DND-41 (cell line): ENCODE data around the gene PPP2R2B.

Source experiments
- ATAC-seq: fragments of 200-7000 bp; cut with Tn5 transposase; 3 replicates; pipeline ENCODE4 v1.9.1; 2021; ENCODE audit warnings: low read depth; ENCODE audit not compliant: insufficient read depth
- DNase-seq: peaks from one replicate; pipeline ENCODE4 v3.0.0-alpha.2; 2020
- H2AFZ ChIP-seq: 2 replicates; pipeline ENCODE4 v1.6.0; 2012; ENCODE audit warnings: low read depth, low read length
- H3K27ac ChIP-seq: 2 replicates; pipeline ENCODE4 v1.5.1; 2012; ENCODE audit warnings: low read length, inconsistent platforms
- H3K27me3 ChIP-seq: fragments of 200-600 bp; sonication (generic); 2 replicates; pipeline ENCODE4 v1.6.0; 2012; ENCODE audit warnings: low read length, mild to moderate bottlenecking, inconsistent platforms; ENCODE audit not compliant: insufficient read depth, poor library complexity
- H3K36me3 ChIP-seq: 2 replicates; pipeline ENCODE4 v1.5.1; 2012; ENCODE audit warnings: low read length, inconsistent platforms; ENCODE audit not compliant: insufficient read depth
- H3K4me1 ChIP-seq: 2 replicates; pipeline ENCODE4 v1.5.1; 2012; ENCODE audit warnings: mild to moderate bottlenecking, low read length; ENCODE audit not compliant: insufficient read depth
- H3K4me2 ChIP-seq: 2 replicates; pipeline ENCODE4 v1.6.0; 2012; ENCODE audit warnings: mild to moderate bottlenecking, moderate library complexity, low read length, inconsistent platforms; ENCODE audit not compliant: insufficient read depth
- H3K4me3 ChIP-seq, 2 experiments: fragments of 200-600 bp in 1 of 2; shearing (Covaris generic) in 1 of 2; 2 replicates each; pipeline ENCODE4 v1.5.1; 2012 to 2016; ENCODE audit warnings: inconsistent platforms in 2 of 2, low read length in 2 of 2, mild to moderate bottlenecking in 2 of 2, low read depth in 1 of 2, moderate library complexity in 1 of 2
- H3K79me2 ChIP-seq: 2 replicates; pipeline ENCODE4 v1.6.0; 2012; ENCODE audit warnings: low read length, inconsistent platforms; ENCODE audit not compliant: insufficient read depth
- H3K9ac ChIP-seq: 2 replicates; pipeline ENCODE4 v1.6.0; 2012; ENCODE audit warnings: low read depth, mild to moderate bottlenecking, inconsistent platforms, low read length, moderate library complexity
- H3K9me3 ChIP-seq: 2 replicates; pipeline ENCODE4 v1.5.1; 2012; ENCODE audit warnings: low read length, moderate library complexity, mild to moderate bottlenecking, inconsistent platforms; ENCODE audit not compliant: insufficient read depth, severe bottlenecking
- H4K20me1 ChIP-seq: 2 replicates; pipeline ENCODE4 v1.6.0; 2012; ENCODE audit warnings: low read length; ENCODE audit not compliant: insufficient read depth
- EZH2 ChIP-seq: IDR thresholded peaks from 3 replicates; pipeline ENCODE4 v1.6.1; 2012; ENCODE audit warnings: borderline replicate concordance, low read depth, mild to moderate bottlenecking, moderate library complexity, low read length, inconsistent platforms; ENCODE audit not compliant: severe bottlenecking
- TF ChIP-seq, protein P1 (sequence below): IDR thresholded peaks from 2 replicates; pipeline ENCODE4 v1.5.1; 2012; ENCODE audit warnings: borderline replicate concordance, low read length, moderate library complexity, mild to moderate bottlenecking; ENCODE audit not compliant: poor library complexity, severe bottlenecking; ENCODE audit errors: extremely low read depth

The PPP2R2B gene

DNA sequence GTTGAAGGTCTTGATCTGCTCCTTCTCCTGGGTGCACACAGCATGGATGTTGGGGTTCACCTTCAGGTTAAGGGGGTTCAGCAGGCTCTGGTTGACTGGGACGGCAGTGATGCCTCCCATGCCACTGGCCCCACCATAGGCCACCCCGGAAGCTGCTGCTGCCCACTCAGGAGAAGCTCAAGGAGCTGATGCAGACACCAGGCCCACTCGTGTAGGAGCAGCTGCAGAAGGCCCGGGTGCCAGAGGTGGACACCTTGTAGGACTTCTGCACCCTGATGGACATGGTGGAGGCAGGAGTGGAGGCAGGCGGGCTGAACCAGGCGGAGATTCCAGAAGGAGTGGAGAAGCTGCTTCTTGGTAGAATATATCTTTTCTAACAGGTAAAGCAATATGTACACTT lies 171.2 kb downstream of the PPP2R2B start:
- no peak overlapping the region for H3K4me3 ChIP-seq
- H3K9ac ChIP-seq, result no peak overlapping the region
- H4K20me1 ChIP-seq, result no peaks in the 10 kb centered on the region
- no peaks in the 10 kb centered on the region for H3K79me2 ChIP-seq
- TF ChIP-seq, protein P1, sequence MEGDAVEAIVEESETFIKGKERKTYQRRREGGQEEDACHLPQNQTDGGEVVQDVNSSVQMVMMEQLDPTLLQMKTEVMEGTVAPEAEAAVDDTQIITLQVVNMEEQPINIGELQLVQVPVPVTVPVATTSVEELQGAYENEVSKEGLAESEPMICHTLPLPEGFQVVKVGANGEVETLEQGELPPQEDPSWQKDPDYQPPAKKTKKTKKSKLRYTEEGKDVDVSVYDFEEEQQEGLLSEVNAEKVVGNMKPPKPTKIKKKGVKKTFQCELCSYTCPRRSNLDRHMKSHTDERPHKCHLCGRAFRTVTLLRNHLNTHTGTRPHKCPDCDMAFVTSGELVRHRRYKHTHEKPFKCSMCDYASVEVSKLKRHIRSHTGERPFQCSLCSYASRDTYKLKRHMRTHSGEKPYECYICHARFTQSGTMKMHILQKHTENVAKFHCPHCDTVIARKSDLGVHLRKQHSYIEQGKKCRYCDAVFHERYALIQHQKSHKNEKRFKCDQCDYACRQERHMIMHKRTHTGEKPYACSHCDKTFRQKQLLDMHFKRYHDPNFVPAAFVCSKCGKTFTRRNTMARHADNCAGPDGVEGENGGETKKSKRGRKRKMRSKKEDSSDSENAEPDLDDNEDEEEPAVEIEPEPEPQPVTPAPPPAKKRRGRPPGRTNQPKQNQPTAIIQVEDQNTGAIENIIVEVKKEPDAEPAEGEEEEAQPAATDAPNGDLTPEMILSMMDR, result no peak
- TF ChIP-seq EZH2, result no peak
- ATAC-seq, result no peak
- H3K36me3 ChIP-seq, result no peaks in the 10 kb centered on the region
- DNase-seq, result no peak
- H3K9me3 ChIP-seq, result no peaks in the 10 kb centered on the region
- H2AFZ ChIP-seq, result no peak overlapping the region
- no peak overlapping the region for H3K4me2 ChIP-seq
- H3K27ac ChIP-seq, result no peak overlapping the region
- H3K4me1 ChIP-seq, result no peaks in the 10 kb centered on the region
- no peaks in the 10 kb centered on the region for H3K27me3 ChIP-seq

DNA sequence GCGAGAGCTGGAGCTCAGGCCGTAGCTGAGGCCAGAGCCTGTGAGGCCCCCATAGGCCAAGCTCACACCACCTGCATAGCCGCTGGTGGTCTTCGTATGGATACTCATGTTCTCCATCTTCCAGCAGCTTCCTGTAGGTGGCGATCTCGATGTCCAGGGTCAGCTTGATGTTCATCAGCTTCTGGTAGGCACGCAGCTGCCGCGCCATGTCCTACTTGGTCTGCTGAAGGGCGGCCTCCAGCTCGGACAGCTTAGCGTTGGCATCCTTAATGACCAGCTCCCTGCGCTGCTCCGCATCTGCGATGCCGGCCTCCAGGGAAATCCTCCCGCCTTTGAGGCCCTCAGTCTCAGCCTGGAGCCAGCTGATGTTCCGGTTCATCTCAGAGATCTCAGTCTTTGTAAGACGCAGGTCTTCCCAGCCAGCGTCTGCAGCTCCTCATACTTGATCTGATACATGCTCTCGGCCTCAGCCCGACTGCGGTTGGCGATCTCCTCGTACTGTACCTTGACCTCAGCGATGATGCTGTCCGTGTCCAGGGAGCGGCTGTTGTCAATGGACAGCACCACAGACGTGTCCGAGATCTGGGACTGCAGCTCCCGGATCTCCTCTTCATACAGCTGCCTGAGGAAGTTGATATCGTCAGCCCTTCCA lies 172.1 kb downstream of the PPP2R2B start:
- peaks cover 5% of the 10 kb centered on the region for H3K27me3 ChIP-seq
- no peaks in the 10 kb centered on the region for H3K9me3 ChIP-seq
- H4K20me1 ChIP-seq, result no peaks in the 10 kb centered on the region
- DNase-seq, result peak; percentile 12
- no peak overlapping the region for H3K4me3 ChIP-seq
- TF ChIP-seq, protein P1, result peak; percentile 41
- no peak for TF ChIP-seq EZH2
- no peak overlapping the region for H3K4me2 ChIP-seq
- H3K27ac ChIP-seq, result no peak overlapping the region
- H3K4me1 ChIP-seq, result no peaks in the 10 kb centered on the region
- ATAC-seq, result no peak
- no peaks in the 10 kb centered on the region for H3K79me2 ChIP-seq
- H3K36me3 ChIP-seq, result no peaks in the 10 kb centered on the region
- no peak overlapping the region for H3K9ac ChIP-seq
- H2AFZ ChIP-seq, result no peak overlapping the region

GRCh38 chr5:146704949-146705665 lies 173.4 kb downstream of the PPP2R2B start:
- TF ChIP-seq EZH2, result no peak
- TF ChIP-seq, protein P1, result no peak
- Histone ChIP-seq H3K4me2 (no peak overlapping the region), H3K27ac (no peak overlapping the region), H3K79me2 (no peaks in the 10 kb centered on the region), H2AFZ (no peak overlapping the region), H3K4me1 (no peaks in the 10 kb centered on the region), H3K27me3 (peaks cover 6% of the 10 kb centered on the region), H4K20me1 (no peaks in the 10 kb centered on the region), H3K9me3 (no peaks in the 10 kb centered on the region), H3K36me3 (no peaks in the 10 kb centered on the region), H3K4me3 (no peak overlapping the region), H3K9ac (no peak overlapping the region)
- ATAC-seq, result no peak
- DNase-seq, result no peak
